ENCODE results near the gene CRYM. TPM values are rescaled to one million over a fixed set of nuclear protein-coding genes. Genes with fewer than 3 reads are reported as not detected.
A peak's percentile ranks its signal among the peaks of the same experiment; 100 is the strongest.
"Not testable (repeated sequence)": the region's sequence is repeated elsewhere in the genome, so short reads cannot be mapped to it uniquely, and the experiment has no call there.

Gene CRYM
- total and polyA plus RNA-seq, 9 donors = 0.22 to 6.0 (median 0.42) TPM; not detected in 3

- no peaks in the 10 kb centered on the region for H3K9me3 ChIP-seq
- no peak for DNase-seq
- 23 to 35% (median 30%) methylated on average over 3 of the region's 3 CpGs for WGBS, 3 donors
- no peaks in the 10 kb centered on the region for H3K27me3 ChIP-seq
- intact Hi-C loops (cut with DNase I) = loop anchor here in 3 of 4 donors (5.0 to 10.0 kb wide), 3 partner anchors 145 to 450 kb away; partner anchors contain the start of gene LDAF1 (in 2 of the 3)
- H3K4me3 ChIP-seq = no peak overlapping the region
- no peak overlapping the region for H3K27ac ChIP-seq
- H3K36me3 ChIP-seq = no peaks in the 10 kb centered on the region
- TF ChIP-seq POLR2A (IDR thresholded peaks at IDR 0.05) = no peak
- TF ChIP-seq CTCF (IDR thresholded peaks at IDR 0.05) = no peak
- no peak for TF ChIP-seq EP300 (IDR thresholded peaks at IDR 0.05)
- H3K4me1 ChIP-seq (ENCODE audit: insufficient read depth) = no peaks in the 10 kb centered on the region
Observed at GRCh38 chr16:21302454-21302853, 24.4 kb upstream of the CRYM start.

- TF ChIP-seq EP300 (IDR thresholded peaks at IDR 0.05) = no peak
- no peak for TF ChIP-seq CTCF (IDR thresholded peaks at IDR 0.05)
- no peak for TF ChIP-seq POLR2A (IDR thresholded peaks at IDR 0.05)
- intact Hi-C loops (cut with DNase I) = loop anchor here (2.0 to 10.0 kb wide), 5 partner anchors 115 to 450 kb away; partner anchors contain the start of gene LDAF1 (in 4 of the 4)
- Histone ChIP-seq H3K4me3 (peak overlapping the region; percentile 54), H3K27ac (no peak overlapping the region), H3K9me3 (no peaks in the 10 kb centered on the region), H3K27me3 (no peaks in the 10 kb centered on the region), H3K4me1 (ENCODE audit: insufficient read depth) (no peaks in the 10 kb centered on the region), H3K36me3 (no peaks in the 10 kb centered on the region)
- DNase-seq = no peak
- 1 to 3% (median 2%) methylated on average over 17 of the region's 17 CpGs for WGBS, 3 donors
Observed at GRCh38 chr16:21301895-21302291, 23.8 kb upstream of the CRYM start.

- no peaks in the 10 kb centered on the region for H3K9me3 ChIP-seq
- H3K4me3 ChIP-seq = peak overlapping the region; percentile 54
- peak; percentile 50 to 64 (median 56) for DNase-seq
- H3K27me3 ChIP-seq = no peaks in the 10 kb centered on the region
- peak overlapping the region; percentile 22 to 60 for H3K27ac ChIP-seq
- 0 to 1% (median 0%) methylated on average over 60 of the region's 60 CpGs for WGBS, 3 donors
- intact Hi-C loops (cut with DNase I) = loop anchor here (2.0 to 10.0 kb wide), 5 partner anchors 115 to 449 kb away; partner anchors contain the start of gene LDAF1 (in 4 of the 4)
- TF ChIP-seq POLR2A (IDR thresholded peaks at IDR 0.05) = no peak
- peak in 2 of 3 donors; percentile 29 to 32 for TF ChIP-seq CTCF (IDR thresholded peaks at IDR 0.05)
- no peaks in the 10 kb centered on the region for H3K36me3 ChIP-seq
- H3K4me1 ChIP-seq (ENCODE audit: insufficient read depth) = no peaks in the 10 kb centered on the region
Observed at GRCh38 chr16:21301168-21301894, 23.2 kb upstream of the CRYM start.

GRCh38 chr16:21300309-21301167 is 22.4 kb upstream of the CRYM start:
- no peaks in the 10 kb centered on the region for H3K4me1 ChIP-seq (ENCODE audit: insufficient read depth)
- no peak for TF ChIP-seq EP300 (IDR thresholded peaks at IDR 0.05)
- TF ChIP-seq CTCF (IDR thresholded peaks at IDR 0.05) = peak; percentile 88 to 89 (median 89)
- TF ChIP-seq POLR2A (IDR thresholded peaks at IDR 0.05) = no peak
- peak overlapping the region; percentile 22 to 60 for H3K27ac ChIP-seq
- no peaks in the 10 kb centered on the region for H3K27me3 ChIP-seq
- peak; percentile 88 to 97 (median 96) for DNase-seq
- H3K9me3 ChIP-seq = no peaks in the 10 kb centered on the region
- no peaks in the 10 kb centered on the region for H3K36me3 ChIP-seq
- peak overlapping the region; percentile 54 for H3K4me3 ChIP-seq
- WGBS, 3 donors = 0 to 1% (median 0%) methylated on average over 36 of the region's 36 CpGs
- intact Hi-C loops (cut with DNase I) = loop anchor here (2.0 to 10.0 kb wide), 5 partner anchors 114 to 448 kb away; partner anchors contain the start of gene LDAF1 (in 4 of the 4)

- H3K9me3 ChIP-seq; intact Hi-C loops (cut with DNase I); H3K27ac ChIP-seq; H3K27me3 ChIP-seq; H3K4me3 ChIP-seq; H3K4me1 ChIP-seq (ENCODE audit: insufficient read depth); DNase-seq; H3K36me3 ChIP-seq: not testable (repeated sequence)
- WGBS, 3 donors = 93 to 99% (median 96%) methylated on average over 3 of the region's 3 CpGs
Observed at GRCh38 chr16:21289789-21290188, 11.7 kb upstream of the CRYM start.
